HUES64 (cell line): ENCODE measurements around the gene IGF2R.

ENCODE experiments used
- H3K27ac ChIP-seq: 2 replicates; pipeline ENCODE4 v1.7.0; 2013; ENCODE audit warnings: low read depth, low read length, inconsistent platforms
- H3K27me3 ChIP-seq: 2 replicates; pipeline ENCODE4 v1.6.1; 2013; ENCODE audit warnings: mild to moderate bottlenecking, low read length; ENCODE audit not compliant: insufficient read depth
- H3K36me3 ChIP-seq: 2 replicates; pipeline ENCODE4 v1.6.1; 2013; ENCODE audit warnings: mild to moderate bottlenecking, low read length; ENCODE audit not compliant: insufficient read depth
- H3K4me1 ChIP-seq: 2 replicates; pipeline ENCODE4 v1.6.1; 2013; ENCODE audit warnings: mild to moderate bottlenecking, low read length, moderate library complexity; ENCODE audit not compliant: insufficient read depth
- H3K4me3 ChIP-seq: 2 replicates; pipeline ENCODE4 v1.5.1; 2013; ENCODE audit warnings: mild to moderate bottlenecking, low read length, moderate library complexity
- H3K9ac ChIP-seq: 2 replicates; pipeline ENCODE4 v1.6.1; 2013; ENCODE audit warnings: mild to moderate bottlenecking, low read depth, low read length
- H3K9me3 ChIP-seq: 2 replicates; pipeline ENCODE4 v1.6.1; 2013; ENCODE audit warnings: low read depth, low read length; ENCODE audit not compliant: insufficient read depth
- WGBS: fragments of 150-250, 120-280 bp; methylation state at CpG from one replicate; pipeline ENCODE4 v1.1.7; 2013; ENCODE audit warnings: missing lambda C conversion rate; 5-methylcytosine and 5-hydroxymethylcytosine counted together

The IGF2R gene

DNA sequence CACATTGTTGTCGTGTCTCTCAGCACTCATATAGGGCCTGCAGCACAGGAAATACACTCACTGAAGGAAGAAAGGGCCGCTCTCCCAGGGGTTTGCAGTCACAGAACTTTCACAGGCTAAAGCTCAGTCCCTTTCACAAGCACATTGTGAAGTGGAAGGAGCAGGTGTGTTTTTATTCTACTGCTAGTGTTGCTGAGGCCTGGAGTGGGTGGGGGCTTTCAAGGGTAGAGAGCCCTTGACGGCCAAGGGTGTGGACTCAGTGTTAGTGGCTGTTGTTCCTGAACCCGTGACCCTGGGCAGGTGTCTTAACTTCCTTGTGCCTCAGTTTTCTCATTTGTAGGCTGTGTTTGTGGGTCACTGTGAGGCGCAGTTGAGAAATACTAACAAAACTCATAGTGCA, 86.5 kb downstream of the IGF2R start:
- Histone ChIP-seq H3K27me3 (no peaks in the 10 kb centered on the region), H3K4me1 (no peaks in the 10 kb centered on the region), H3K9me3 (no peaks in the 10 kb centered on the region), H3K4me3 (no peak overlapping the region), H3K36me3 (peaks cover 93% of the 10 kb centered on the region), H3K27ac (no peak overlapping the region), H3K9ac (no peak overlapping the region)
- WGBS: 94% methylated on average over 5 of the region's 5 CpGs

DNA sequence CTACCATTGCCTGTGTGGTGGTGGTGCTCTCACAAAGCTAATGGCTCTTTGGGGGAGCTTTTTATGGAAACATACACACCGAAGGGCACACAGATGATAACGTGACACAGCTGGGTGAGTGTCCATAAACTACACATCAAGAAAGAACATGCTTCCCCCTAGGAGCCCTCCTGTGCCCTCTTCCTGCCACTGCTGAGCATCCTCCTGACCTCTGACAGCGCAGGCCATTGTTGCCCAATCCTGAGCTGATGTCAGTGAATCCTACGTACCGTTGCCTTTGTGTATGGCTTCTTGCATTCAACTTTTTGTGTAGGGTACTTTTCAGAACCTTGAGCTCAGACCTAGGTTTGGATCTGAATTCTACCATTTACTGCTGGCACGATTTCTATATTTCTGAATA, 86.9 kb downstream of the IGF2R start:
- H3K27me3 ChIP-seq: no peaks in the 10 kb centered on the region
- 91% methylated on average over 6 of the region's 6 CpGs for WGBS
- H3K9ac ChIP-seq: no peak overlapping the region
- H3K4me3 ChIP-seq: no peak overlapping the region
- no peaks in the 10 kb centered on the region for H3K4me1 ChIP-seq
- H3K36me3 ChIP-seq: peaks cover 93% of the 10 kb centered on the region
- H3K9me3 ChIP-seq: no peaks in the 10 kb centered on the region
- no peak overlapping the region for H3K27ac ChIP-seq

DNA sequence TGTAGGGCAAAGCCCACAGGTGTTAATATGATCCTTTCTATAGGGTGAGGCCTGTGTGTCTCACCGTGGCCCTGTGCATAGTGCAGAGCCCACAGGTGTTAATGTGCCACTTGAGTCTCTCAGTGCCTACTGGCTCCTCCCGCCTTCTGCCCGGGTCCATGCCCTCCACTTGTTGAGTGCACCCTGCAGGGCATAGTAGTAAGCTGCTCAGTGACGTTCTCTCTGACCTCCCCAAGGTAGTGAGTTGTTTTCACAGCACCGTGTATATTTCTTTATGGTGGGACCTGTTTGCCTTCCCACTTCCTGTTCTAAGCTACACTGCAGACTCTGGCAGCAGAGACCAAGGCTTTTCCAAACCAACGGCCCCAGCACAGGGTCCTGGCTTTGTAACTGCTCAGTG, 88.2 kb downstream of the IGF2R start:
- H3K9me3 ChIP-seq: no peaks in the 10 kb centered on the region
- WGBS: 94% methylated on average over 6 of the region's 6 CpGs

DNA sequence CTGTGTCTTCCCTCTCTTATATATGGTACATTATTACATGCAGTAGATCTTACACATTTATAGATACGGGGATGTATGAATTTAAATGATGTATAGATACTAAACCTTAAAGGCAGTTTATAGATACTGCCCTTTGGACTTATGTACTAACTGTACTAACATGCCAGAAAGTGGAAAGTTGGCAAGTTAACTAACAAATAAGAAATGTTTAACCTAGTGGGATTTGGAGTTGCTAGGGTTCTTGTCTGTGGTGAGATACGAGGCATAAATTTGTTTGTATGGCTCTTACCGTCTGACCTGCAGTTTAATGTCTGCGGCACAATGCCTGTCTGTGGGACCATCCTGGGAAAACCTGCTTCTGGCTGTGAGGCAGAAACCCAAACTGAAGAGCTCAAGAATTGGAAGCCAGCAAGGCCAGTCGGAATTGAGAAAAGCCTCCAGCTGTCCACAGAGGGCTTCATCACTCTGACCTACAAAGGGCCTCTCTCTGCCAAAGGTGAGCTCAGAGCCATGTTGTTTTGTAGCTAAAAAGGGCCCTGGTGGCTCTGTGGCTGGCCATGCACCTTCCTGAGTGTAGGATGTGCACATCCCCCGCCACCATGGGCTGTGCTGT, 89.8 kb downstream of the IGF2R start:
- H3K4me3 ChIP-seq: no peak overlapping the region
- H3K4me1 ChIP-seq: no peaks in the 10 kb centered on the region
- H3K27ac ChIP-seq: no peak overlapping the region
- H3K9ac ChIP-seq: no peak overlapping the region
- H3K36me3 ChIP-seq: peaks cover 96% of the 10 kb centered on the region
- H3K27me3 ChIP-seq: no peaks in the 10 kb centered on the region
- 95% methylated on average over 5 of the region's 6 CpGs for WGBS
- H3K9me3 ChIP-seq: no peaks in the 10 kb centered on the region

More for the DNA sequence above, 88.2 kb downstream of the IGF2R start:
- Histone ChIP-seq H3K4me1 (no peaks in the 10 kb centered on the region), H3K27ac (no peak overlapping the region), H3K4me3 (no peak overlapping the region), H3K9ac (no peak overlapping the region), H3K36me3 (peaks cover 92% of the 10 kb centered on the region), H3K27me3 (no peaks in the 10 kb centered on the region)

DNA sequence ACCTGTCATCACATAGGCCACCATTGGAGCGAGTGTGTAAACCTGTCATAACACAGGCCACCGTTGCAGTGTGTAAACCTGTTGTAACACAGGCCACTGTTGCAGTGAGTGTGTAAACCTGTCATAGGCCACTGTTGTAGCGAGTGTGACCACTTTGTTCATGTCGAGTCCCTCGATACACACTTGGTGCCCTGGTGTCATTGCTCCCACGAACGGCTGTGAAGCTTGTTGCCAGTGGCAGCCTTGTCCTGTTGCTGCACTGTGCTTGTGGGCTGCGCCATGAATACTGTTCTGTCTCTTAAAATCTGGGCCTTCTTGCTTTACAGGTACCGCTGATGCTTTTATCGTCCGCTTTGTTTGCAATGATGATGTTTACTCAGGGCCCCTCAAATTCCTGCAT, 91.3 kb downstream of the IGF2R start:
- Histone ChIP-seq H3K36me3 (peaks cover 96% of the 10 kb centered on the region), H3K9ac (no peak overlapping the region), H3K4me1 (no peaks in the 10 kb centered on the region), H3K27ac (no peak overlapping the region), H3K4me3 (no peak overlapping the region), H3K27me3 (no peaks in the 10 kb centered on the region), H3K9me3 (no peaks in the 10 kb centered on the region)
- 97% methylated on average over 11 of the region's 11 CpGs for WGBS

DNA sequence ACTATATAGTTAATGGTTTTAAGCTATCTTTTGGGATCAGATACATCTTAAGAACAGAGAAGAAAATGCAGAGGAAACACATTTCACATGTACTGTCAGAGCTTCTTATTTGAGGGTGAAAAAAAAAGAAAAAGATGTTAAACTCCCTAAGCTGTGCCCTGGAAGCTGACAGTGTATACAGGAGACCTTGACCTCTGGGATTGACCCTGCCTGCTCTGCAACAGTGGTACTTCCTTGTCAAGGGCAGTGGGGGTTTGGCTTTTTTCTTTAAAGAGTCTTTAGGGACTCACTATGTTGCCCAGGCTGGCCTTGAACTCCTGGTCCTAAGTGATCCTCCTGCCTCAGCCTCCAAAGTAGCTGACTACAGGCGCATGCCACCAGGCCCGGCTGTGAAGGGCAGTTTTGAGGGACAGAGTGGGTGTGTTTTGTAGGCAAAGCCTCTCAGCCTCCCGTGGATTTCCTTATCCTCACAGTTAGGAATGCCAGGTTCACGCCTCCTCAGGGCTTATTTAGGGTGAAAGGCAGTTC, 92.1 kb downstream of the IGF2R start:
- Histone ChIP-seq H3K9ac (no peak overlapping the region), H3K36me3 (peaks cover 92% of the 10 kb centered on the region), H3K9me3 (no peaks in the 10 kb centered on the region), H3K4me1 (no peaks in the 10 kb centered on the region), H3K27ac (no peak overlapping the region), H3K27me3 (no peaks in the 10 kb centered on the region), H3K4me3 (no peak overlapping the region)
- 94% methylated on average over 4 of the region's 4 CpGs for WGBS

DNA sequence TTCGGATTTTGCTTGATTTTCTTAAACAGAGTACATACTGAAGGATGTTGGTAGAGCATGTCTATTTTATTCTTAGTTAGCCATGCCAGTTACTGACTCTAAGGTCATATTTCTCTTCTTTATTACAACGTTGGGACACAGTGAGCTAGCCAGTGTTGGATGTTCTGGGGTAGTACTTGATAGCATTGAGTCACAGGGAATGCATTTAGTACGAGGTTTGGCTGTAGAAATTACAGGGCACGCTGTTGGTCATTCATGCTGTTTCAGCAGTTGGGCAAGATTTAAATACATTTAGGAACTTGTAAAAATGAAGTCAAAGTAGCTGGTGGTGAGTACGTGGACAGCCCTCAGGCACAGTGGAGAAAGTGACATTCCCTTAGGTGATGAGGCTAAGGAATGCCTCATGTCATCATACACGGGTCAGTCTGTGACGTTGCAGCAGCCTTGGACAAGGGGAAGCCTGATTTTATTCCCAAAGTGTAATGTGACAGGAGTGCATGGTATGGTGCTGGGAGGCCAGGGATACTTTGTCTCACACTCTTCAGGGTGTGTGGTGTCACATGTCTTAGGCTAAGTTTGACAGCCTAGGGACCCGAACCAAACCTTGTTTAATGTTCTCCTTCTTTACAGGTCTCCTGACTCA, 95.0 kb downstream of the IGF2R start:
- peaks cover 88% of the 10 kb centered on the region for H3K36me3 ChIP-seq
- H3K4me3 ChIP-seq: no peak overlapping the region
- no peaks in the 10 kb centered on the region for H3K4me1 ChIP-seq
- H3K27ac ChIP-seq: no peak overlapping the region
- no peaks in the 10 kb centered on the region for H3K9me3 ChIP-seq
- H3K9ac ChIP-seq: no peak overlapping the region
- H3K27me3 ChIP-seq: no peaks in the 10 kb centered on the region
- 95% methylated on average over 8 of the region's 8 CpGs for WGBS

DNA sequence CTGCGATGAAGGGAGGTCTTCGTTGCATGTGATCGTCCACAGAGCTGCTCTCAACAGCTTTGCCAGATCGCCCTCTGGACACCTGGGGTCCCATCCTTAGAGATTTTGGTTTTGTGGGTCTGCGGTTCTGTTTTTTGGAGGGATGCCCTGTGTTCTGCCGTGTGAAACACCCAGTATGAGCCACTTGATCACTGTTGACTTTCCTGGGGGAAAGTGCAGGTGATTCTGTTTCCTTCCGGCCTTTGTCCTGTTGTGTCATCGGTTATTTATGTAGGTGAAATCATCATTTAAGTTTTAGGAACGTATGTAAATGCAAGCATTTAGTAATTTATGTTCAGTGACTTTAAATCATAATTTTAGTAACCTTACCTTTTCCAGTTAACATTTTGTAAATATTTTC, 96.3 kb downstream of the IGF2R start:
- no peaks in the 10 kb centered on the region for H3K27me3 ChIP-seq
- H3K4me3 ChIP-seq: no peak overlapping the region
- no peaks in the 10 kb centered on the region for H3K4me1 ChIP-seq
- no peaks in the 10 kb centered on the region for H3K9me3 ChIP-seq
- H3K9ac ChIP-seq: no peak overlapping the region
- H3K27ac ChIP-seq: no peak overlapping the region
- peaks cover 88% of the 10 kb centered on the region for H3K36me3 ChIP-seq
- 96% methylated on average over 8 of the region's 9 CpGs for WGBS

DNA sequence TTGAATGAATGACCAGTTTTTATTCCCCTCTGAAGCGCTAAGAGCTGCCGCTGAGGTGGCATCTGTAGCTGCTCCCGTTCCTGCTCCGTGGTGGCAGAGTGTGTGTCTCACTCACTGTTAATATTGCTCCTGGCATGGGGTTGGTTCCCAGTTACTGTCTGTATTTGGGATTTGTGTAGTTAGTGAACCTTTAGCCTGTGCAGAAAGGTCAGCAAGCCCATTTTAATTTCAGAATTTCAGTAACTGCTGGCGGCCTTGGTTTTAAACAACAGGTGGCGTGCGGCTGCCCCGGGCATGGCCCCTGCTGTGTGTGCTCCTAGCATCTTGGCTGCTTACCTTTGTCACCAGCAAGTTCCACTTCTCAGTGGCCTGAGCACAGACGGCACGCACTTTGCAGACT, 98.7 kb downstream of the IGF2R start:
- H3K9ac ChIP-seq: no peak overlapping the region
- WGBS: 94% methylated on average over 10 of the region's 10 CpGs
- H3K27me3 ChIP-seq: no peaks in the 10 kb centered on the region
- H3K36me3 ChIP-seq: peaks cover 89% of the 10 kb centered on the region
- no peak overlapping the region for H3K27ac ChIP-seq
- no peaks in the 10 kb centered on the region for H3K4me1 ChIP-seq
- no peaks in the 10 kb centered on the region for H3K9me3 ChIP-seq
- no peak overlapping the region for H3K4me3 ChIP-seq

DNA sequence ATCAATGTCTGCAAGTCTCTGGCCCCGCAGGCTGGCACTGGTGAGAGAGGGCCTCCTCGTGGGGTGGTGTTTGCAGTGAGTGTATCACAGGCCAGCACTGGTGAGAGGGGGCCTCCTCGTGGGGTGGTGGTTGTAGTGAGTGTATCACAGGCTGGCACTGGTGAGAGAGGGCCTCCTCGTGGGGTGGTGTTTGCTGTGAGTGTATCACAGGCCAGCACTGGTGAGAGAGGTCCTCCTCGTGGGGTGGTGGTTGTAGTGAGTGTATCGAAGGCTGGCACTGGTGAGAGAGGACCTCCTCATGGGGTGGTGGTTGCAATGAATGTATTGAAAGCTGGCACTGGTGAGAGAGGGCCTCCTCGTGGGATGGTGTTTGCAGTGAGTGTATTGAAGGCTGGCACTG, 99.5 kb downstream of the IGF2R start:
- Histone ChIP-seq H3K9ac (no peak overlapping the region), H3K9me3 (no peaks in the 10 kb centered on the region), H3K36me3 (peaks cover 91% of the 10 kb centered on the region), H3K27ac (no peak overlapping the region), H3K27me3 (no peaks in the 10 kb centered on the region), H3K4me3 (no peak overlapping the region), H3K4me1 (no peaks in the 10 kb centered on the region)
- 93% methylated on average over 7 of the region's 7 CpGs for WGBS

DNA sequence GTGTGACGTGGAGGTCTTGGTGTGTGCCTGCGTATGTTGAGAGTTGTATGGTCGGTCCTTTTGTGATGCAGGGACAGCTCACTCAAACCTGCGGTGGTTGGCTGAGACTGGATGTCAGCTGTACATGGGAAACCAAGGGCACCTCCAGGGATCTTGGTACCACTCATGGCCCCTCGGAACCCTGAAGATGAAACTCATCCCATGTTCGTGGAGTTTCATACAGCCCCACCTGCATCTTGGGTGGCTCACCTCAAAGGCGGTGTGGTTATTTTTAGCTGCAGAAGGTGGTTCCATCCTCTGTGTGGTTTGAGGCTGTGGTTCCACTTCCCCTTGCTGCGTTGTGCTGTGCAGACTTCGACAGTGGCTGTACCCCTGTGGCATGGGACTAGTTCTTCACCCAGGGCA, 100.2 kb downstream of the IGF2R start:
- WGBS: 98% methylated on average over 9 of the region's 9 CpGs
- H3K4me1 ChIP-seq: no peaks in the 10 kb centered on the region
- no peak overlapping the region for H3K4me3 ChIP-seq
- H3K9ac ChIP-seq: no peak overlapping the region
- H3K27ac ChIP-seq: no peak overlapping the region
- H3K36me3 ChIP-seq: peaks cover 91% of the 10 kb centered on the region
- no peaks in the 10 kb centered on the region for H3K27me3 ChIP-seq
- no peaks in the 10 kb centered on the region for H3K9me3 ChIP-seq
